DMS 273 (cell line): ENCODE data around the gene KLHL36.
A peak's percentile ranks its signal among the peaks of the same experiment; 100 is the strongest.

Experiments
- DNase-seq: peaks from one replicate; lab custom pipeline; 2025; ENCODE audit not compliant: unreplicated experiment; lab: John Stamatoyannopoulos, UW

KLHL36 gene

GRCh38 chr16:84641643-84642358 is 6.5 kb upstream of the KLHL36 start:
- DNase-seq = peak; percentile 47

GRCh38 chr16:84643180-84643583 is 5.1 kb upstream of the KLHL36 start:
- DNase-seq = peak; percentile 99

- peak; percentile 94 for DNase-seq
Measured at GRCh38 chr16:84643674-84644073, 4.6 kb upstream of the KLHL36 start.

- DNase-seq = peak; percentile 53
Measured at GRCh38 chr16:84648595-84649510, 542 bp downstream of the KLHL36 start.

- no peak for DNase-seq
Measured at GRCh38 chr16:84649511-84649861, 1.2 kb downstream of the KLHL36 start.

GRCh38 chr16:84650062-84650991 is 2.0 kb downstream of the KLHL36 start:
- no peak for DNase-seq

- no peak for DNase-seq
Measured at GRCh38 chr16:84652566-84652965, 4.3 kb downstream of the KLHL36 start.

- DNase-seq = no peak
Measured at GRCh38 chr16:84654238-84654637, 5.9 kb downstream of the KLHL36 start.

- no peak for DNase-seq
Measured at GRCh38 chr16:84654998-84655397, 6.7 kb downstream of the KLHL36 start.

- DNase-seq = no peak
Measured at GRCh38 chr16:84656649-84657048, 8.3 kb downstream of the KLHL36 start.

- DNase-seq = no peak
Measured at GRCh38 chr16:84657229-84657837, 9.0 kb downstream of the KLHL36 start.

GRCh38 chr16:84658690-84659089 is 10.4 kb downstream of the KLHL36 start:
- no peak for DNase-seq

GRCh38 chr16:84659656-84660300 is 11.5 kb downstream of the KLHL36 start:
- no peak for DNase-seq

- DNase-seq = no peak
Measured at GRCh38 chr16:84660973-84661372, 12.7 kb downstream of the KLHL36 start.

GRCh38 chr16:84661418-84662060 is 13.2 kb downstream of the KLHL36 start:
- DNase-seq = no peak

- DNase-seq = no peak
Measured at GRCh38 chr16:84662471-84662870, 14.2 kb downstream of the KLHL36 start.

- DNase-seq = peak; percentile 32
Measured at GRCh38 chr16:84663433-84664101, 15.3 kb downstream of the KLHL36 start.

- no peak for DNase-seq
Measured at GRCh38 chr16:84665359-84665758, 17.0 kb downstream of the KLHL36 start.

GRCh38 chr16:84665843-84666242 is 17.5 kb downstream of the KLHL36 start:
- no peak for DNase-seq
